NK-92 treated with Interleukin-12 subunit alpha and Interleukin-12 subunit beta, amount 100 ng/mL, for 24 hours (cell line): ENCODE data around the gene HAUS7.

ENCODE experiments used
- DNase-seq: peaks from one replicate; lab custom pipeline; 2025; lab: John Stamatoyannopoulos, UW

The HAUS7 gene

GRCh38 chrX:153438532-153438931 is 31.8 kb downstream of the HAUS7 start:
- no peak for DNase-seq

GRCh38 chrX:153435845-153436244 is 34.5 kb downstream of the HAUS7 start:
- no peak for DNase-seq

GRCh38 chrX:153434801-153435200 is 35.6 kb downstream of the HAUS7 start:
- no peak for DNase-seq

- no peak for DNase-seq
These were observed 36.5 kb downstream of the HAUS7 start for GRCh38 chrX:153433781-153434285.

- DNase-seq, result no peak
These were observed 37.2 kb downstream of the HAUS7 start for GRCh38 chrX:153433161-153433680.

GRCh38 chrX:153430796-153431195 is 39.6 kb downstream of the HAUS7 start:
- DNase-seq, result no peak

GRCh38 chrX:153426204-153426603 is 44.2 kb downstream of the HAUS7 start:
- DNase-seq, result no peak

GRCh38 chrX:153423652-153424051 is 46.7 kb downstream of the HAUS7 start:
- DNase-seq, result no peak

- no peak for DNase-seq
These were observed 48.5 kb downstream of the HAUS7 start for GRCh38 chrX:153421856-153422255.

GRCh38 chrX:153420851-153421599 is 49.4 kb downstream of the HAUS7 start:
- no peak for DNase-seq

- DNase-seq, result no peak
These were observed 52.7 kb downstream of the HAUS7 start for GRCh38 chrX:153417637-153418036.

GRCh38 chrX:153416781-153417450 is 53.5 kb downstream of the HAUS7 start:
- no peak for DNase-seq

GRCh38 chrX:153414856-153415510 is 55.4 kb downstream of the HAUS7 start:
- DNase-seq, result no peak

- DNase-seq, result no peak
These were observed 56.6 kb downstream of the HAUS7 start for GRCh38 chrX:153413731-153414130.

- DNase-seq, result no peak
These were observed 57.3 kb downstream of the HAUS7 start for GRCh38 chrX:153412746-153413720.

- no peak for DNase-seq
These were observed 58.3 kb downstream of the HAUS7 start for GRCh38 chrX:153411988-153412574.

- no peak for DNase-seq
These were observed 59.0 kb downstream of the HAUS7 start, which contains the start of gene ZFP92 for GRCh38 chrX:153411255-153411987. Gene ZFP92, plus strand, starts transcription at chrX:153411472. Its CDS starts 6,851 bp downstream, at chrX:153418323.

GRCh38 chrX:153410888-153411254 is 59.5 kb downstream of the HAUS7 start:
- DNase-seq, result no peak

- no peak for DNase-seq
These were observed 60.0 kb downstream of the HAUS7 start for GRCh38 chrX:153410373-153410772.

- DNase-seq, result no peak
These were observed 60.8 kb downstream of the HAUS7 start for GRCh38 chrX:153409414-153410101.
